GM19397 (cell line): ENCODE measurements around the gene DCUN1D4.

Experiments
- ATAC-seq: cut with Tn5 transposase; IDR thresholded peaks from one replicate; pipeline ENCODE4 v1.9.1; 2021; ENCODE audit warnings: mild to moderate bottlenecking, moderate library complexity; ENCODE audit not compliant: unreplicated experiment

Gene DCUN1D4

DNA sequence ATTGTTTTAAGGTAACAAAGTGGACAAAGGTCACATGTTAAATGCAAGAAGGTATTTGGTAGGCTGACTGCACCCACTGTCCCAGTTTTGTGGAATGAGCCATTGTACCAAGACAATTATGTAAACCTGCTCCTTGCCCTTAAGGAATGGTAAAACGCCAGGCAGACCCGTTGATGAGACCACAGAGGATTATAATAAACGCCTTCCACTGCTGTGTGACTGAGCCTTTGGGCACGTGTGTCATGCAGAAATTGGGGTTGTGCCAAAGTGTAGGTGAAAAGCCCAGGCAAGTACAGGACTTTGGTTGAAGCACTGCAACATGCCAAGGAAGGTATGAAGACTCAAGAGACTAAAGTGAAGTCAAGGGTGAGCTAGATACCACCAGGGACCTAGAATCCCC lies 117.5 kb downstream of the DCUN1D4 start:
- no peak for ATAC-seq

DNA sequence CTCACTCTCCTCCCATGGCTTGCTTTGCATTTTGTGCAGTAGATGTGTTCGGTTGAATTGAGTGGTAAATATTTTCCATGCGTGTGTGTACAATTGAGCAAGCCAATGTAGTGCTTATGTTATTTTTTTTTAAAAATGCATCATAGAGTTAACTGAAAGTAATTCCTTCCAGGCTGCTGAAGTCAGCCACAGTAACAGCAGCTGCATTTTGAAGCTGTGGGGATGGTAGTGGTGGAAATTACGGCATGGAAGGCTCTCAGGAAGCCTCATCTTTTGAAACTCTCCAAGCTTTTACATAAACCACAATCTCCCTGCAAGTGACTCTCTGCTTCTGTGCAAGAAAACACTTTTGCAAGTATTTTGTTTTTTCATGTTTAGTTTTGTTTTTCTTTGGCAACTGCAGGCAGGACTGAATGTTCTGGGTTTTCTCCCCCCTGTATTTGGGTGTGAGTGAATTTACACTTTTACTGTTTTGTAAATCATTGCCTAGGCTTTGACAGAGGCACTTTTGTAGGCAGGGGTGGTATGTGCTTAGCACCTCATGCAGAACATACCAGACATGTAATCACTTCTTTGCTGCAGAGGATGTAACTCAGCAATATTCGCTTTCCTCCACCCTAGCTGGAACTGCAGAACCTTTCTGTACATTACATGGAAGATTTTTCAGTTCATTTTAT lies 121.0 kb downstream of the DCUN1D4 start:
- ATAC-seq = no peak

DNA sequence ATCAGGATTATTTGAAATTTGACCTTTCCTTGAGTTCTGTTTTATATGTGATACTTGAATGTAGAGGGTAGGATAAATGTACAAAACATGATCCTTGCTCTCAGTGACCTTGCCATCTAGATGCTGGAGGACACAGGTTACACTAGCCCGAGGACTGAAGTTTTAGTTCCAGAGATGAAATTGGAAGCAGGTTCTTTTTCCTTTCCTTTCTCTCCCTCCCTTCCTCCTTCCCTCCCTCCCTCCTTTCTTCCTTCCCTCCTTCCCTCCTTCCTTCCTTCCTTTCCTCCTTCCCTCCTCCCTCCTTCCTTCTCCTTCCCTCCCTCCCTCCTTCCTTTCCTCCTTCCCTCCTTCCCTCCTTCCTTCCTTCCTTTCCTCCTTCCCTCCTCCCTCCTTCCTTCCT lies 122.9 kb downstream of the DCUN1D4 start:
- no peak for ATAC-seq
